ENCODE measurements around the gene EOMES. TPM values are rescaled to one million over a fixed set of nuclear protein-coding genes. Genes with fewer than 3 reads are reported as not detected.

Gene EOMES
- total and polyA plus RNA-seq, 2 of the 4 experiments (the other 2 are of a cell fraction): not detected

GRCh38 chr3:27716309-27716708 lies 5.8 kb downstream of the EOMES start:
- Histone ChIP-seq H3K9me1 (ENCODE audit: insufficient read depth, low read length) (no peaks in the 10 kb centered on the region), H3K27me3 (ENCODE audit: control insufficient read depth, insufficient read depth, low read length) (peaks cover 82% of the 10 kb centered on the region), H2BK20ac (ENCODE audit: low read depth, low read length) (no peak overlapping the region), H3K14ac (replicated peaks; ENCODE audit: low read depth, low read length) (no peak overlapping the region), H2BK15ac (ENCODE audit: low read depth, low read length) (no peak overlapping the region), H4K20me1 (ENCODE audit: insufficient read depth, low read length) (no peaks in the 10 kb centered on the region), H3K4ac (ENCODE audit: low read depth, low read length) (no peak overlapping the region), H3K18ac (ENCODE audit: low read depth, low read length) (no peak overlapping the region), H4K91ac (ENCODE audit: insufficient read depth, low read depth, low read length) (no peak overlapping the region), H2AFZ (replicated peaks; ENCODE audit: low read length, poor library complexity) (no peak overlapping the region), H3K79me1 (ENCODE audit: low read depth in 1 of 2, low read length in 2 of 2) (no peaks in the 10 kb centered on the region), H3K4me2 (ENCODE audit: low read depth, low read length) (no peak overlapping the region), H3K9me3 (ENCODE audit: control insufficient read depth, insufficient read depth, low read length) (no peaks in the 10 kb centered on the region; the same call in 1 of the 2 replicates), H4K8ac (ENCODE audit: low read depth in 2 of 2, low read length in 2 of 2) (no peak overlapping the region), H2AK9ac (replicated peaks; ENCODE audit: low read depth, low read length, poor library complexity) (no peak overlapping the region), H2BK5ac (ENCODE audit: low read depth, low read length, poor library complexity, severe bottlenecking) (no peak overlapping the region), H3K4me3 (ENCODE audit: insufficient read depth, low read depth, low read length) (no peak overlapping the region), H2AK5ac (ENCODE audit: low read depth, low read length) (no peak overlapping the region), H3K9ac (ENCODE audit: low read depth, low read length) (no peak overlapping the region), H3K56ac (ENCODE audit: extremely low read depth, insufficient read depth, low read length) (no peak overlapping the region), H3K27ac (ENCODE audit: insufficient read depth, low read length) (no peak overlapping the region), H3K23ac (ENCODE audit: low read depth, low read length) (no peak overlapping the region), H3K4me1 (ENCODE audit: control insufficient read depth, insufficient read depth, low read length) (peaks cover 6% of the 10 kb centered on the region; the same call in 1 of the 2 replicates), H2BK120ac (ENCODE audit: low read depth, low read length) (no peak overlapping the region), H4K5ac (ENCODE audit: low read depth, low read length) (no peak overlapping the region), H3K36me3 (ENCODE audit: control insufficient read depth, insufficient read depth, low read length) (no peaks in the 10 kb centered on the region)
- TF ChIP-seq POLR2A (IDR thresholded peaks at IDR 0.05; ENCODE audit: low read depth, low read length) (no peak), USF2 (IDR thresholded peaks at IDR 0.05; ENCODE audit: low read depth, low read length) (no peak), MXI1 (IDR thresholded peaks at IDR 0.05; ENCODE audit: borderline replicate concordance, low read depth, low read length) (no peak), ELK1 (IDR thresholded peaks at IDR 0.05; ENCODE audit: borderline replicate concordance, low read depth, low read length) (no peak), CTCF (conservative IDR thresholded peaks at IDR 0.05; ENCODE audit: low read depth, low read length) (no peak), NFE2L2 (IDR thresholded peaks at IDR 0.05; ENCODE audit: low read depth, low read length) (no peak)
- no peak for ATAC-seq (ENCODE audit: low read depth)
- no CpG with 5 or more reads among the region's 3 CpGs for WGBS, 2 experiments (ENCODE audit: extremely low coverage in 2 of 2, insufficient read length in 1 of 2)
- in situ Hi-C loops (cut with MboI; ENCODE audit: low sequenced_read_pairs) (no loop called here), intact Hi-C loops (cut with micrococcal nuclease) (no loop called here), dilution Hi-C loops (cut with HindIII; ENCODE audit: low sequenced_read_pairs, unreplicated experiment) (no loop called here)
- ChIA-PET CTCF (interaction anchor here (0.7 to 1.5 kb wide), 2 partner anchors 571 to 600 kb away, joined by 3 read pairs; no protein-coding TSS in a partner anchor), POLR2A (ENCODE audit: unreplicated experiment) (no interaction called here)
- no peak for DNase-seq
- BruUV-seq (replicated peaks): no TSS peak
